H9 (cell line): ENCODE results near the gene CD320. TPM values are rescaled to one million over a fixed set of nuclear protein-coding genes. Genes with fewer than 3 reads are reported as not detected.

Experiments used
- DNase-seq: peaks from one replicate; pipeline ENCODE4 v3.0.0-alpha.2; 2017
- H2AFZ ChIP-seq: one replicate; pipeline ENCODE4 v1.6.1; 2013; ENCODE audit warnings: mild to moderate bottlenecking, low read length, control low read depth, moderate library complexity
- H2AK5ac ChIP-seq: 2 replicates; pipeline ENCODE4 v1.6.1; 2013; ENCODE audit warnings: low read length, control low read depth, mixed read lengths; ENCODE audit not compliant: insufficient read length
- H2BK120ac ChIP-seq: one replicate; pipeline ENCODE4 v1.6.1; 2013; ENCODE audit warnings: low read depth, mild to moderate bottlenecking, low read length, control low read depth, inconsistent platforms; ENCODE audit not compliant: poor library complexity, severe bottlenecking
- H2BK12ac ChIP-seq: 2 replicates; pipeline ENCODE4 v1.6.1; 2013; ENCODE audit warnings: low read length, control low read depth, mixed read lengths, low read depth; ENCODE audit not compliant: insufficient read length
- H2BK15ac ChIP-seq: 2 replicates; pipeline ENCODE4 v1.6.1; 2013; ENCODE audit warnings: low read depth, low read length, control low read depth
- H2BK20ac ChIP-seq: one replicate; pipeline ENCODE4 v1.6.1; 2013; ENCODE audit warnings: low read depth, mild to moderate bottlenecking, low read length, control low read depth, inconsistent platforms; ENCODE audit not compliant: poor library complexity, severe bottlenecking
- H2BK5ac ChIP-seq: 2 replicates; pipeline ENCODE4 v1.6.1; 2013; ENCODE audit warnings: low read length, control low read depth, mixed read lengths; ENCODE audit not compliant: insufficient read length
- H3K14ac ChIP-seq: 2 replicates; pipeline ENCODE4 v1.6.1; 2013; ENCODE audit warnings: low read length, control low read depth; ENCODE audit not compliant: insufficient read depth
- H3K18ac ChIP-seq: 2 replicates; pipeline ENCODE4 v1.6.1; 2013; ENCODE audit warnings: low read depth, mild to moderate bottlenecking, mixed read lengths, low read length, control low read depth; ENCODE audit not compliant: insufficient read length
- H3K23ac ChIP-seq: 2 replicates; pipeline ENCODE4 v1.6.1; 2013; ENCODE audit warnings: low read length, control low read depth, mixed read lengths, low read depth; ENCODE audit not compliant: insufficient read length
- H3K23me2 ChIP-seq: 2 replicates; pipeline ENCODE4 v1.6.1; 2013; ENCODE audit warnings: low read depth, mild to moderate bottlenecking, mixed read lengths, low read length, control low read depth; ENCODE audit not compliant: insufficient read length, poor library complexity, severe bottlenecking
- H3K27ac ChIP-seq: 2 replicates; pipeline ENCODE4 v1.5.1; 2013; ENCODE audit warnings: low read length, control low read depth, mixed read lengths, low read depth; ENCODE audit not compliant: insufficient read length
- H3K27me3 ChIP-seq: 2 replicates; pipeline ENCODE4 v1.6.1; 2013; ENCODE audit warnings: low read length, control low read depth, inconsistent platforms; ENCODE audit not compliant: insufficient read depth
- H3K4ac ChIP-seq: 2 replicates; pipeline ENCODE4 v1.6.1; 2013; ENCODE audit warnings: low read depth, mild to moderate bottlenecking, control low read depth, inconsistent platforms, low read length, moderate library complexity
- H3K4me1 ChIP-seq: 2 replicates; pipeline ENCODE4 v1.6.1; 2013; ENCODE audit warnings: low read length, control low read depth, inconsistent platforms; ENCODE audit not compliant: insufficient read depth
- H3K4me2 ChIP-seq: 2 replicates; pipeline ENCODE4 v1.6.1; 2013; ENCODE audit warnings: low read length, control low read depth, mixed read lengths; ENCODE audit not compliant: insufficient read length, insufficient read depth
- H3K56ac ChIP-seq: 2 replicates; pipeline ENCODE4 v1.6.1; 2013; ENCODE audit warnings: low read depth, mild to moderate bottlenecking, mixed read lengths, low read length, control low read depth; ENCODE audit not compliant: insufficient read length
- H3K79me1 ChIP-seq: 2 replicates; pipeline ENCODE4 v1.6.1; 2013; ENCODE audit warnings: low read depth, mild to moderate bottlenecking, moderate library complexity, low read length, control low read depth, inconsistent platforms; ENCODE audit not compliant: insufficient read depth, poor library complexity, severe bottlenecking
- H3K79me2 ChIP-seq: 2 replicates; pipeline ENCODE4 v1.6.1; 2013; ENCODE audit warnings: low read length, control low read depth, inconsistent platforms; ENCODE audit not compliant: insufficient read depth
- H3K9ac ChIP-seq: 2 replicates; pipeline ENCODE4 v1.6.1; 2013; ENCODE audit warnings: low read length, control low read depth, mixed read lengths; ENCODE audit not compliant: insufficient read length; ENCODE audit errors: extremely low read depth
- H3K9me3 ChIP-seq: one replicate; pipeline ENCODE4 v1.6.1; 2013; ENCODE audit warnings: low read depth, low read length, inconsistent platforms; ENCODE audit not compliant: control insufficient read depth
- H3T11ph ChIP-seq: one replicate; pipeline ENCODE4 v1.6.1; 2013; ENCODE audit warnings: mild to moderate bottlenecking, low read length, control low read depth, inconsistent platforms
- H4K20me1 ChIP-seq: one replicate; pipeline ENCODE4 v1.6.1; 2013; ENCODE audit not compliant: control insufficient read depth, insufficient read length, insufficient read depth
- H4K5ac ChIP-seq: 2 replicates; pipeline ENCODE4 v1.6.1; 2013; ENCODE audit warnings: low read depth, mild to moderate bottlenecking, mixed read lengths, low read length, control low read depth; ENCODE audit not compliant: insufficient read length
- H4K8ac ChIP-seq: replicated peaks from 2 replicates; pipeline ENCODE4 v1.6.1; 2013; ENCODE audit warnings: low read length, control low read depth, mixed read lengths, low read depth; ENCODE audit not compliant: insufficient read length
- H4K91ac ChIP-seq: 2 replicates; pipeline ENCODE4 v1.6.1; 2013; ENCODE audit warnings: low read depth, mild to moderate bottlenecking, moderate library complexity, mixed read lengths, low read length, control low read depth; ENCODE audit not compliant: insufficient read length
- H3K27ac Mint-ChIP-seq, 3 experiments: 2 replicates in 2 of 3; 3 replicates in 1 of 3; pipeline ENCODE4 v1.8.0; 2020 to 2021; ENCODE audit warnings: mixed read lengths in 3 of 3, mild to moderate bottlenecking in 1 of 3, moderate library complexity in 1 of 3
- H3K27me3 Mint-ChIP-seq: 2 replicates; pipeline ENCODE4 v1.8.0; 2021; ENCODE audit warnings: low read depth, mild to moderate bottlenecking, moderate library complexity, mixed read lengths
- H3K36me3 Mint-ChIP-seq, 3 experiments: 2 replicates in 2 of 3; 3 replicates in 1 of 3; pipeline ENCODE4 v1.8.0; 2020 to 2021; ENCODE audit warnings: low read depth in 3 of 3, mixed read lengths in 3 of 3; ENCODE audit not compliant: insufficient read depth in 1 of 3
- H3K4me1 Mint-ChIP-seq, 2 experiments: 2 replicates each; pipeline ENCODE4 v1.8.0; 2020; ENCODE audit warnings: mixed read lengths in 2 of 2
- H3K4me3 Mint-ChIP-seq, 2 experiments: 2 replicates in 1 of 2; 3 replicates in 1 of 2; pipeline ENCODE4 v1.8.0; 2020 to 2021; ENCODE audit warnings: mild to moderate bottlenecking in 2 of 2, mixed read lengths in 2 of 2, moderate library complexity in 1 of 2
- H3K9me3 Mint-ChIP-seq, 2 experiments: 2 replicates in 1 of 2; 3 replicates in 1 of 2; pipeline ENCODE4 v1.8.0; 2020; ENCODE audit warnings: mild to moderate bottlenecking in 2 of 2, mixed read lengths in 2 of 2, moderate library complexity in 1 of 2
- WGBS: extraction: QIAGEN DNeasy Blood & Tissue Kit; methylation state at CpG from one replicate; pipeline ENCODE4 v1.1.7; 2013; ENCODE audit warnings: missing lambda C conversion rate, low lambda C conversion rate, mixed read lengths; ENCODE audit not compliant: insufficient read length; ENCODE audit errors: extremely low coverage; 5-methylcytosine and 5-hydroxymethylcytosine counted together
- total RNA-seq: library from RNA; stranded (reverse); gene quantifications from 2 replicates; pipeline ENCODE4 v1.2.1, GENCODE V29; 2021
- TF ChIP-seq, protein P1 (sequence below): fragments of 200-600 bp; sonication (generic); conservative IDR thresholded peaks from 3 replicates; pipeline ENCODE4 v1.8.0; 2021; ENCODE audit warnings: antibody characterized with exemption, mild to moderate bottlenecking

Gene CD320
- total RNA-seq, 1 experiment from 2014 or later: 72.1 TPM

DNA sequence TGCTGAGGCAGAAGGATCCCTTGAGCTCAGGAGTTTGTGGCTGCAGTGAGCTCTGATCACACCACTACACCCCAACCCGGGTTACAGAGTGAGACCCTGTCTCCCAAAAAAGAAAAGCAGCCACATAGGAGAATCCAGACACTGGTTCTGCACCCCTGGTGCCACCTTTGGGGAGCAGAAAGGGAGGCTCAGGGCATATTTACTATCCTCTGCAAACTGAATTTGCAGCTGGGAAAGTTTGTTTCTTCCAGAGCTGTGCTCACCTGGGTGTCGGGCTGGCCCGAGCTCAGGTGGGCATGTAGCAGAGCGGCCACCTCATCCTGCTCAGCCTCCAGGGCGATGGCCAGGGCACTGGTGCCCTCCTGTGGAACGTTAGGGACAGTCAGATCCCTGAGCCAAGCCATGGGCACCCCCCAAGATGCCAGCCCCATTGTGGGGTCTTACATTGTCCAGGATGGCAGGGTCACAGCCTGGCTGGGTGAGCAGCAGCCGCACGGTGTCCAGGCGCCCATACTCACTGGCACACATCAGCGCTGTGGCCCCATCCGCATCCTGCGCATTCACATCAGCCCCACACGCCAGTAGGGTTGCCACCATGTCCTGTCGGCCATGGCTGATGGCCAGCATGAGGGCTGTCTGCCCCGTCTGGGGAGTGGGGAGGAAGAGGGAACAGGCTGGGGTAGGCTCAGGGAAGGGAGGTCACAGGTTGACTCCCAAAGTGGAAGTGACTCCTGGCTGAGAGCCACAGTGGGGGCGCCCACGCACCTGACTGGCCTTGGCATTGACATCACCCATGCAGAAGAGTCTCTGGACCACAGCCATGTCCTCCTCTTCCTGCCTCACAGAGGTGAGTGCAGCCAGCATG lies 16.3 kb upstream of the CD320 start:
- Histone ChIP-seq H2BK20ac (no peak overlapping the region), H2AK5ac (no peak overlapping the region), H3K27ac (no peak overlapping the region), H4K5ac (no peak overlapping the region), H3K4ac (no peak overlapping the region), H3K9me3 (no peaks in the 10 kb centered on the region), H3K79me1 (no peaks in the 10 kb centered on the region), H3K4me1 (no peaks in the 10 kb centered on the region), H4K91ac (no peak overlapping the region), H2BK120ac (no peak overlapping the region), H2BK15ac (no peak overlapping the region), H4K8ac (no peak overlapping the region), H3K23ac (no peak overlapping the region), H2BK5ac (no peak overlapping the region), H3K9ac (no peak overlapping the region), H3K4me2 (no peak overlapping the region), H3K14ac (no peak overlapping the region), H2BK12ac (no peak overlapping the region), H3K18ac (no peak overlapping the region), H3K23me2 (peaks cover 6% of the 10 kb centered on the region), H2AFZ (no peak overlapping the region), H3K27me3 (no peaks in the 10 kb centered on the region), H4K20me1 (no peaks in the 10 kb centered on the region), H3T11ph (no peak overlapping the region), H3K56ac (no peak overlapping the region), H3K79me2 (peaks cover 5% of the 10 kb centered on the region; the same call in 1 of the 2 replicates)
- TF ChIP-seq, protein P1, sequence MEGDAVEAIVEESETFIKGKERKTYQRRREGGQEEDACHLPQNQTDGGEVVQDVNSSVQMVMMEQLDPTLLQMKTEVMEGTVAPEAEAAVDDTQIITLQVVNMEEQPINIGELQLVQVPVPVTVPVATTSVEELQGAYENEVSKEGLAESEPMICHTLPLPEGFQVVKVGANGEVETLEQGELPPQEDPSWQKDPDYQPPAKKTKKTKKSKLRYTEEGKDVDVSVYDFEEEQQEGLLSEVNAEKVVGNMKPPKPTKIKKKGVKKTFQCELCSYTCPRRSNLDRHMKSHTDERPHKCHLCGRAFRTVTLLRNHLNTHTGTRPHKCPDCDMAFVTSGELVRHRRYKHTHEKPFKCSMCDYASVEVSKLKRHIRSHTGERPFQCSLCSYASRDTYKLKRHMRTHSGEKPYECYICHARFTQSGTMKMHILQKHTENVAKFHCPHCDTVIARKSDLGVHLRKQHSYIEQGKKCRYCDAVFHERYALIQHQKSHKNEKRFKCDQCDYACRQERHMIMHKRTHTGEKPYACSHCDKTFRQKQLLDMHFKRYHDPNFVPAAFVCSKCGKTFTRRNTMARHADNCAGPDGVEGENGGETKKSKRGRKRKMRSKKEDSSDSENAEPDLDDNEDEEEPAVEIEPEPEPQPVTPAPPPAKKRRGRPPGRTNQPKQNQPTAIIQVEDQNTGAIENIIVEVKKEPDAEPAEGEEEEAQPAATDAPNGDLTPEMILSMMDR: peak; percentile 39; the same call in 2 of the 3 replicates
- Mint-ChIP-seq H3K27me3 (peaks cover 8% of the 10 kb centered on the region), H3K27ac (no peak overlapping the region), H3K9me3 (peaks cover 0 to 3% of the 10 kb centered on the region in 2 experiments; a peak in 2 of 5 replicates), H3K4me1 (peaks cover 12 to 25% of the 10 kb centered on the region in 2 experiments), H3K4me3 (peak overlapping the region; percentile 96 to 98; a peak in 2 of 5 replicates), H3K36me3 (peaks cover 14 to 31% (median 22%) of the 10 kb centered on the region in 3 experiments)
- peak; percentile 60 for DNase-seq
- no CpG with 5 or more reads among the region's 17 CpGs for WGBS
